H9 (cell line): ENCODE results near the gene ITGB2. TPM values are rescaled to one million over a fixed set of nuclear protein-coding genes. Genes with fewer than 3 reads are reported as not detected.

Experiments used
- DNase-seq: peaks from one replicate; pipeline ENCODE4 v3.0.0-alpha.2; 2017
- H2AFZ ChIP-seq: one replicate; pipeline ENCODE4 v1.6.1; 2013; ENCODE audit warnings: mild to moderate bottlenecking, low read length, control low read depth, moderate library complexity
- H2AK5ac ChIP-seq: 2 replicates; pipeline ENCODE4 v1.6.1; 2013; ENCODE audit warnings: low read length, control low read depth, mixed read lengths; ENCODE audit not compliant: insufficient read length
- H2BK120ac ChIP-seq: one replicate; pipeline ENCODE4 v1.6.1; 2013; ENCODE audit warnings: low read depth, mild to moderate bottlenecking, low read length, control low read depth, inconsistent platforms; ENCODE audit not compliant: poor library complexity, severe bottlenecking
- H2BK12ac ChIP-seq: 2 replicates; pipeline ENCODE4 v1.6.1; 2013; ENCODE audit warnings: low read length, control low read depth, mixed read lengths, low read depth; ENCODE audit not compliant: insufficient read length
- H2BK15ac ChIP-seq: 2 replicates; pipeline ENCODE4 v1.6.1; 2013; ENCODE audit warnings: low read depth, low read length, control low read depth
- H2BK20ac ChIP-seq: one replicate; pipeline ENCODE4 v1.6.1; 2013; ENCODE audit warnings: low read depth, mild to moderate bottlenecking, low read length, control low read depth, inconsistent platforms; ENCODE audit not compliant: poor library complexity, severe bottlenecking
- H2BK5ac ChIP-seq: 2 replicates; pipeline ENCODE4 v1.6.1; 2013; ENCODE audit warnings: low read length, control low read depth, mixed read lengths; ENCODE audit not compliant: insufficient read length
- H3K14ac ChIP-seq: 2 replicates; pipeline ENCODE4 v1.6.1; 2013; ENCODE audit warnings: low read length, control low read depth; ENCODE audit not compliant: insufficient read depth
- H3K18ac ChIP-seq: 2 replicates; pipeline ENCODE4 v1.6.1; 2013; ENCODE audit warnings: low read depth, mild to moderate bottlenecking, mixed read lengths, low read length, control low read depth; ENCODE audit not compliant: insufficient read length
- H3K23ac ChIP-seq: 2 replicates; pipeline ENCODE4 v1.6.1; 2013; ENCODE audit warnings: low read length, control low read depth, mixed read lengths, low read depth; ENCODE audit not compliant: insufficient read length
- H3K23me2 ChIP-seq: 2 replicates; pipeline ENCODE4 v1.6.1; 2013; ENCODE audit warnings: low read depth, mild to moderate bottlenecking, mixed read lengths, low read length, control low read depth; ENCODE audit not compliant: insufficient read length, poor library complexity, severe bottlenecking
- H3K27ac ChIP-seq: 2 replicates; pipeline ENCODE4 v1.5.1; 2013; ENCODE audit warnings: low read length, control low read depth, mixed read lengths, low read depth; ENCODE audit not compliant: insufficient read length
- H3K27me3 ChIP-seq: 2 replicates; pipeline ENCODE4 v1.6.1; 2013; ENCODE audit warnings: low read length, control low read depth, inconsistent platforms; ENCODE audit not compliant: insufficient read depth
- H3K4ac ChIP-seq: 2 replicates; pipeline ENCODE4 v1.6.1; 2013; ENCODE audit warnings: low read depth, mild to moderate bottlenecking, control low read depth, inconsistent platforms, low read length, moderate library complexity
- H3K4me1 ChIP-seq: 2 replicates; pipeline ENCODE4 v1.6.1; 2013; ENCODE audit warnings: low read length, control low read depth, inconsistent platforms; ENCODE audit not compliant: insufficient read depth
- H3K4me2 ChIP-seq: 2 replicates; pipeline ENCODE4 v1.6.1; 2013; ENCODE audit warnings: low read length, control low read depth, mixed read lengths; ENCODE audit not compliant: insufficient read length, insufficient read depth
- H3K56ac ChIP-seq: 2 replicates; pipeline ENCODE4 v1.6.1; 2013; ENCODE audit warnings: low read depth, mild to moderate bottlenecking, mixed read lengths, low read length, control low read depth; ENCODE audit not compliant: insufficient read length
- H3K79me1 ChIP-seq: 2 replicates; pipeline ENCODE4 v1.6.1; 2013; ENCODE audit warnings: low read depth, mild to moderate bottlenecking, moderate library complexity, low read length, control low read depth, inconsistent platforms; ENCODE audit not compliant: insufficient read depth, poor library complexity, severe bottlenecking
- H3K79me2 ChIP-seq: 2 replicates; pipeline ENCODE4 v1.6.1; 2013; ENCODE audit warnings: low read length, control low read depth, inconsistent platforms; ENCODE audit not compliant: insufficient read depth
- H3K9ac ChIP-seq: 2 replicates; pipeline ENCODE4 v1.6.1; 2013; ENCODE audit warnings: low read length, control low read depth, mixed read lengths; ENCODE audit not compliant: insufficient read length; ENCODE audit errors: extremely low read depth
- H3K9me3 ChIP-seq: one replicate; pipeline ENCODE4 v1.6.1; 2013; ENCODE audit warnings: low read depth, low read length, inconsistent platforms; ENCODE audit not compliant: control insufficient read depth
- H3T11ph ChIP-seq: one replicate; pipeline ENCODE4 v1.6.1; 2013; ENCODE audit warnings: mild to moderate bottlenecking, low read length, control low read depth, inconsistent platforms
- H4K20me1 ChIP-seq: one replicate; pipeline ENCODE4 v1.6.1; 2013; ENCODE audit not compliant: control insufficient read depth, insufficient read length, insufficient read depth
- H4K5ac ChIP-seq: 2 replicates; pipeline ENCODE4 v1.6.1; 2013; ENCODE audit warnings: low read depth, mild to moderate bottlenecking, mixed read lengths, low read length, control low read depth; ENCODE audit not compliant: insufficient read length
- H4K8ac ChIP-seq: replicated peaks from 2 replicates; pipeline ENCODE4 v1.6.1; 2013; ENCODE audit warnings: low read length, control low read depth, mixed read lengths, low read depth; ENCODE audit not compliant: insufficient read length
- H4K91ac ChIP-seq: 2 replicates; pipeline ENCODE4 v1.6.1; 2013; ENCODE audit warnings: low read depth, mild to moderate bottlenecking, moderate library complexity, mixed read lengths, low read length, control low read depth; ENCODE audit not compliant: insufficient read length
- H3K27ac Mint-ChIP-seq, 3 experiments: 2 replicates in 2 of 3; 3 replicates in 1 of 3; pipeline ENCODE4 v1.8.0; 2020 to 2021; ENCODE audit warnings: mixed read lengths in 3 of 3, mild to moderate bottlenecking in 1 of 3, moderate library complexity in 1 of 3
- H3K27me3 Mint-ChIP-seq: 2 replicates; pipeline ENCODE4 v1.8.0; 2021; ENCODE audit warnings: low read depth, mild to moderate bottlenecking, moderate library complexity, mixed read lengths
- H3K36me3 Mint-ChIP-seq, 3 experiments: 2 replicates in 2 of 3; 3 replicates in 1 of 3; pipeline ENCODE4 v1.8.0; 2020 to 2021; ENCODE audit warnings: low read depth in 3 of 3, mixed read lengths in 3 of 3; ENCODE audit not compliant: insufficient read depth in 1 of 3
- H3K4me1 Mint-ChIP-seq, 2 experiments: 2 replicates each; pipeline ENCODE4 v1.8.0; 2020; ENCODE audit warnings: mixed read lengths in 2 of 2
- H3K4me3 Mint-ChIP-seq, 2 experiments: 2 replicates in 1 of 2; 3 replicates in 1 of 2; pipeline ENCODE4 v1.8.0; 2020 to 2021; ENCODE audit warnings: mild to moderate bottlenecking in 2 of 2, mixed read lengths in 2 of 2, moderate library complexity in 1 of 2
- H3K9me3 Mint-ChIP-seq, 2 experiments: 2 replicates in 1 of 2; 3 replicates in 1 of 2; pipeline ENCODE4 v1.8.0; 2020; ENCODE audit warnings: mild to moderate bottlenecking in 2 of 2, mixed read lengths in 2 of 2, moderate library complexity in 1 of 2
- CTCF ChIP-seq: fragments of 200-600 bp; sonication (generic); conservative IDR thresholded peaks from 3 replicates; pipeline ENCODE4 v1.8.0; 2021; ENCODE audit warnings: antibody characterized with exemption, mild to moderate bottlenecking
- WGBS: extraction: QIAGEN DNeasy Blood & Tissue Kit; methylation state at CpG from one replicate; pipeline ENCODE4 v1.1.7; 2013; ENCODE audit warnings: missing lambda C conversion rate, low lambda C conversion rate, mixed read lengths; ENCODE audit not compliant: insufficient read length; ENCODE audit errors: extremely low coverage; 5-methylcytosine and 5-hydroxymethylcytosine counted together
- total RNA-seq: library from RNA; stranded (reverse); gene quantifications from 2 replicates; pipeline ENCODE4 v1.2.1, GENCODE V29; 2021

ITGB2 gene
- total RNA-seq, 1 experiment from 2014 or later, result 1.1 TPM

GRCh38 chr21:44856131-44856530 is 64.6 kb downstream of the ITGB2 start:
- Histone ChIP-seq H2BK5ac (no peak overlapping the region), H3K23me2 (no peaks in the 10 kb centered on the region), H2AK5ac (no peak overlapping the region), H4K20me1 (no peaks in the 10 kb centered on the region), H3K9ac (no peak overlapping the region), H3K4me1 (no peaks in the 10 kb centered on the region), H3K4me2 (no peak overlapping the region), H3K18ac (no peak overlapping the region), H3K23ac (no peak overlapping the region), H3K56ac (no peak overlapping the region), H4K5ac (no peak overlapping the region), H3T11ph (no peak overlapping the region), H3K79me2 (peaks cover 7% of the 10 kb centered on the region; the same call in 1 of the 2 replicates), H2AFZ (no peak overlapping the region), H2BK20ac (no peak overlapping the region), H2BK15ac (no peak overlapping the region), H4K8ac (no peak overlapping the region), H2BK120ac (no peak overlapping the region), H2BK12ac (no peak overlapping the region), H3K4ac (no peak overlapping the region), H3K27ac (no peak overlapping the region), H3K14ac (no peak overlapping the region; the same call in 1 of the 2 replicates), H4K91ac (no peak overlapping the region), H3K9me3 (no peaks in the 10 kb centered on the region), H3K79me1 (no peaks in the 10 kb centered on the region), H3K27me3 (no peaks in the 10 kb centered on the region)
- no peak for DNase-seq
- peak overlapping the region in 1 of 3 experiments; percentile 61; a peak in 2 of 7 replicates for H3K27ac Mint-ChIP-seq
- no peaks in the 10 kb centered on the region; a peak in 1 of 4 replicates for H3K4me1 Mint-ChIP-seq
- H3K36me3 Mint-ChIP-seq, result peaks cover 44 to 83% (median 70%) of the 10 kb centered on the region in 3 experiments; a peak in 6 of 7 replicates
- WGBS, result no CpG with 5 or more reads among the region's 17 CpGs
- no peak overlapping the region for H3K4me3 Mint-ChIP-seq
- TF ChIP-seq CTCF, result no peak
- no peaks in the 10 kb centered on the region for H3K9me3 Mint-ChIP-seq
- H3K27me3 Mint-ChIP-seq, result no peaks in the 10 kb centered on the region
